GM23338 (cell line): ENCODE measurements around the gene WSCD1. TPM values are rescaled to one million over a fixed set of nuclear protein-coding genes. Genes with fewer than 3 reads are reported as not detected.

Source experiments
- ATAC-seq: fragments of 200-7000 bp; cut with Tn5 transposase; 3 replicates; pipeline ENCODE4 v1.9.1; 2020
- DNase-seq: peaks from one replicate; pipeline ENCODE4 v3.0.0-alpha.2; 2015; ENCODE audit warnings: low spot score
- H2AFZ ChIP-seq: fragments of 200-600 bp; sonication (generic); 2 replicates; pipeline ENCODE4 v1.8.0; 2016; ENCODE audit warnings: antibody characterized with exemption, mild to moderate bottlenecking, moderate library complexity
- H3F3A ChIP-seq: fragments of 200-600 bp; sonication (generic); replicated peaks from 2 replicates; pipeline ENCODE4 v1.8.0; 2017; ENCODE audit warnings: antibody characterized with exemption, mixed run types, low read depth
- H3K27ac ChIP-seq: fragments of 200-600 bp; sonication (generic); 2 replicates; pipeline ENCODE4 v1.6.1; 2016; ENCODE audit warnings: low read depth
- H3K27me3 ChIP-seq: fragments of 200-600 bp; sonication (generic); 2 replicates; pipeline ENCODE4 v1.8.0; 2016; ENCODE audit warnings: mild to moderate bottlenecking, mixed run types, moderate library complexity; ENCODE audit not compliant: insufficient read depth
- H3K36me3 ChIP-seq: fragments of 200-600 bp; sonication (generic); 2 replicates; pipeline ENCODE4 v1.8.0; 2016; ENCODE audit warnings: mild to moderate bottlenecking; ENCODE audit not compliant: insufficient read depth
- H3K4me1 ChIP-seq: fragments of 200-600 bp; sonication (generic); 2 replicates; pipeline ENCODE4 v1.8.0; 2016; ENCODE audit warnings: mild to moderate bottlenecking, moderate library complexity; ENCODE audit not compliant: insufficient read depth
- H3K4me2 ChIP-seq: fragments of 200-600 bp; sonication (generic); 2 replicates; pipeline ENCODE4 v1.7.1; 2017; ENCODE audit warnings: mixed run types
- H3K4me3 ChIP-seq: fragments of 200-600 bp; sonication (generic); 2 replicates; pipeline ENCODE4 v1.6.1; 2016; ENCODE audit warnings: mixed run types
- H3K79me2 ChIP-seq: fragments of 200-600 bp; sonication (generic); replicated peaks from 2 replicates; pipeline ENCODE4 v1.8.0; 2017; ENCODE audit warnings: mild to moderate bottlenecking; ENCODE audit not compliant: insufficient read depth
- H3K9me2 ChIP-seq: fragments of 200-600 bp; sonication (generic); 2 replicates; pipeline ENCODE4 v1.8.0; 2017; ENCODE audit not compliant: insufficient read depth
- H4K20me1 ChIP-seq: fragments of 200-600 bp; sonication (generic); replicated peaks from 2 replicates; pipeline ENCODE4 v1.8.0; 2017; ENCODE audit warnings: mild to moderate bottlenecking; ENCODE audit not compliant: insufficient read depth
- H3K27ac Mint-ChIP-seq: 2 replicates; pipeline ENCODE4 v1.8.0; 2020; ENCODE audit warnings: inconsistent platforms, mild to moderate bottlenecking, moderate library complexity, mixed read lengths
- H3K27me3 Mint-ChIP-seq: 3 replicates; pipeline ENCODE4 v1.8.0; 2022; ENCODE audit warnings: low read depth, mild to moderate bottlenecking, moderate library complexity, mixed read lengths, inconsistent platforms; ENCODE audit not compliant: insufficient read depth, poor library complexity
- H3K36me3 Mint-ChIP-seq: 3 replicates; pipeline ENCODE4 v1.8.0; 2021; ENCODE audit warnings: low read depth, mild to moderate bottlenecking, inconsistent platforms, moderate library complexity, mixed read lengths
- H3K4me1 Mint-ChIP-seq: 3 replicates; pipeline ENCODE4 v1.8.0; 2020; ENCODE audit warnings: mild to moderate bottlenecking, inconsistent platforms, mixed read lengths
- H3K4me3 Mint-ChIP-seq: 3 replicates; pipeline ENCODE4 v1.8.0; 2021; ENCODE audit warnings: moderate library complexity, mild to moderate bottlenecking, inconsistent platforms, mixed read lengths
- H3K9me3 Mint-ChIP-seq: 3 replicates; pipeline ENCODE4 v1.8.0; 2020; ENCODE audit warnings: moderate library complexity, mild to moderate bottlenecking, inconsistent platforms, mixed read lengths
- CREB1 ChIP-seq: fragments of 250-450 bp; sonication (Bioruptor Pico); IDR thresholded peaks from 2 replicates; pipeline ENCODE4 v1.5.0; 2020; ENCODE audit warnings: low read depth, mild to moderate bottlenecking, moderate library complexity
- EZH2 ChIP-seq: fragments of 200-600 bp; sonication (generic); IDR thresholded peaks from one replicate; pipeline ENCODE4 v1.8.0; 2017; ENCODE audit warnings: antibody characterized with exemption, mild to moderate bottlenecking, low read depth; ENCODE audit not compliant: unreplicated experiment
- EZH2phosphoT487 ChIP-seq: fragments of 200-600 bp; sonication (generic); IDR thresholded peaks from one replicate; pipeline ENCODE4 v1.8.1; 2018; ENCODE audit warnings: antibody characterized with exemption; ENCODE audit not compliant: unreplicated experiment
- JUNB ChIP-seq: IDR thresholded peaks from one replicate; pipeline ENCODE4 v1.6.1; 2016; ENCODE audit warnings: antibody characterized with exemption; ENCODE audit not compliant: unreplicated experiment
- NANOG ChIP-seq: IDR thresholded peaks from 2 replicates; pipeline ENCODE4 v1.6.1; 2016; ENCODE audit warnings: antibody characterized with exemption, borderline replicate concordance
- POLR2AphosphoS5 ChIP-seq: IDR thresholded peaks from 2 replicates; pipeline ENCODE4 v1.6.1; 2016; ENCODE audit warnings: antibody characterized with exemption, low read depth
- STAT1 ChIP-seq: IDR thresholded peaks from one replicate; pipeline ENCODE4 v1.6.1; 2016; ENCODE audit warnings: antibody characterized with exemption; ENCODE audit not compliant: unreplicated experiment
- ZNF114 ChIP-seq: fragments of 250-450 bp; sonication (Bioruptor Pico); IDR thresholded peaks from 2 replicates; pipeline ENCODE4 v1.5.0; 2020; ENCODE audit warnings: mild to moderate bottlenecking, moderate library complexity
- long read RNA-seq: library from polyadenylated mRNA; unstranded; transcript quantifications from one replicate; pipeline ENCODE4 v2.0.0, GENCODE V29; 2020; ENCODE audit not compliant: unreplicated experiment
- polyA plus RNA-seq: library from polyadenylated mRNA; unstranded; fragments of >200 nt; fragmentation: Nextera tagmentation; extraction: Ambion mirVana; gene quantifications from 2 replicates; pipeline ENCODE4 v1.2.1, GENCODE V29; 2016
- total RNA-seq: library from RNA; depleted of rRNA; stranded (reverse); fragments of >200 nt; shearing (Covaris generic); gene quantifications from 2 replicates; pipeline ENCODE4 v1.2.3, GENCODE V29; 2014; rRNA removed
- TF ChIP-seq, protein P1 (sequence below): IDR thresholded peaks from 2 replicates; pipeline ENCODE4 v1.6.1; 2016; ENCODE audit warnings: antibody characterized with exemption
- TF ChIP-seq, protein P2 (sequence below): IDR thresholded peaks from one replicate; pipeline ENCODE4 v1.6.1; 2018; ENCODE audit warnings: antibody characterized with exemption; ENCODE audit not compliant: unreplicated experiment
- TF ChIP-seq, protein P3 (sequence below), 2 experiments: fragments of 200-600 bp in 1 of 2; sonication (generic) in 1 of 2; conservative IDR thresholded peaks; 2 replicates each; pipeline versions ENCODE4 v1.5.1 to v1.6.1; 2016 to 2017; ENCODE audit warnings: antibody characterized with exemption in 2 of 2, low read depth in 2 of 2, mild to moderate bottlenecking in 2 of 2, moderate library complexity in 1 of 2
- TF ChIP-seq, protein P4 (sequence below): fragments of 250-450 bp; sonication (Bioruptor Pico); IDR thresholded peaks from 2 replicates; pipeline ENCODE4 v1.5.0; 2020; ENCODE audit warnings: mild to moderate bottlenecking, moderate library complexity

WSCD1 gene
- total RNA-seq: 35.8 and 38.9 TPM in 2 replicates
- polyA plus RNA-seq: 6.1 and 6.8 TPM in 2 replicates
- long read RNA-seq, full-length matches to known transcripts: 1 of 5 reads
- long read RNA-seq, partial matches to known transcripts: 0 of 5 reads
- long read RNA-seq, other reads (novel, unspliced or antisense): 4 of 5 reads

DNA sequence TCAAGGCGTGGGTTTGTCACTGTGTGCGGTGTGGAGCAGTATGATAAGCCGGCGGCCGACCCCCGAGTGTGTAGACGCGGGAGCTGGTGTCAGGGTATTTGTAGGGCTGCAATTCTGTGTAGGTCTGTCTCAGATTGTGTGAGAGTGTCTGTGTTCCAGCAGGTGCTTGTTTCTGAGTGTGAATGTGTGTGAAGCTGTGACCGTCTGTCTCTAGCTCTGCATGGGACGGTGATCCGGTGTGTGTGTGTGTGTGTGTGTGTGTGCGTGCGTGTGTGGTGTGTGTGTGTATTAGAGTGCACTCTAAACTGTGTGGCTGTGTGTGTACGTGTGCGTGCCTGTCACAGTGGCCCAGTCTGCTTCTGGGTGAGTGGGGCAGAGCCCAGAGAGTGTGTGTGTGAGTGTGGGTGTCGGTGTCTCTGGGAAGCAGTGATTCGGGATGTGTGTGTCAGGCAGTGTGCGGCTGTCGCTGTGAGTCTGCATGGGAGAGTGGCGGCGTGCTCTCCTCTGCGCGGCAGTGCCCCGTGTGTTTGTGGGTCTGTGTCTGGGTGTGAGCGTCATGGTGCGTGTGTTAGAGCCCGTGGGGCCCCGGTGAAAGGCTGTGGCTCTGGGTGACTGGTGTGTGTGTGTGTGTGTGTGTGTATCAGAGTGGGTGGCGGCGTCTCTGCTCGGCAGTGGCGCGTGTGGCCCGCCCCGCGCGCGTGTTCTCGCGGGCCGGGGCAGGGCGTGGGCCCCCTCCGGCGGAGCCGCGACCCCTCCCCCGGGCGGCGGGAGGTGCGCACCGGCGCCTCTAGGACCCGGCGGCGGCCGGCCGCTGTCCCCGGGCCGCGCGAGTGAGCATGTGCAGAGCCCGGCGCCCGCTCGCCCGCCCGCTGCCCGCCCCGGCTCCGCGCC lies at the start of gene WSCD1:
Gene WSCD1 (plus strand): TSS at position 841 of the 891 bp plus-strand sequence. CDS start 10,280 bp downstream, outside the sequence.
- Mint-ChIP-seq H3K4me1 (peaks cover 28% of the 10 kb centered on the region), H3K27me3 (peaks cover 22% of the 10 kb centered on the region), H3K36me3 (no peaks in the 10 kb centered on the region; the same call in 2 of the 3 replicates)
- TF ChIP-seq POLR2AphosphoS5 (no peak), JUNB (no peak), EZH2 (no peak), CREB1 (CRISPR knock-in tag) (no peak), EZH2phosphoT487 (no peak), ZNF114 (CRISPR knock-in tag) (no peak), STAT1 (no peak), NANOG (no peak)
- TF ChIP-seq, protein P1, sequence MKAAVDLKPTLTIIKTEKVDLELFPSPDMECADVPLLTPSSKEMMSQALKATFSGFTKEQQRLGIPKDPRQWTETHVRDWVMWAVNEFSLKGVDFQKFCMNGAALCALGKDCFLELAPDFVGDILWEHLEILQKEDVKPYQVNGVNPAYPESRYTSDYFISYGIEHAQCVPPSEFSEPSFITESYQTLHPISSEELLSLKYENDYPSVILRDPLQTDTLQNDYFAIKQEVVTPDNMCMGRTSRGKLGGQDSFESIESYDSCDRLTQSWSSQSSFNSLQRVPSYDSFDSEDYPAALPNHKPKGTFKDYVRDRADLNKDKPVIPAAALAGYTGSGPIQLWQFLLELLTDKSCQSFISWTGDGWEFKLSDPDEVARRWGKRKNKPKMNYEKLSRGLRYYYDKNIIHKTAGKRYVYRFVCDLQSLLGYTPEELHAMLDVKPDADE: no peak
- TF ChIP-seq, protein P2, sequence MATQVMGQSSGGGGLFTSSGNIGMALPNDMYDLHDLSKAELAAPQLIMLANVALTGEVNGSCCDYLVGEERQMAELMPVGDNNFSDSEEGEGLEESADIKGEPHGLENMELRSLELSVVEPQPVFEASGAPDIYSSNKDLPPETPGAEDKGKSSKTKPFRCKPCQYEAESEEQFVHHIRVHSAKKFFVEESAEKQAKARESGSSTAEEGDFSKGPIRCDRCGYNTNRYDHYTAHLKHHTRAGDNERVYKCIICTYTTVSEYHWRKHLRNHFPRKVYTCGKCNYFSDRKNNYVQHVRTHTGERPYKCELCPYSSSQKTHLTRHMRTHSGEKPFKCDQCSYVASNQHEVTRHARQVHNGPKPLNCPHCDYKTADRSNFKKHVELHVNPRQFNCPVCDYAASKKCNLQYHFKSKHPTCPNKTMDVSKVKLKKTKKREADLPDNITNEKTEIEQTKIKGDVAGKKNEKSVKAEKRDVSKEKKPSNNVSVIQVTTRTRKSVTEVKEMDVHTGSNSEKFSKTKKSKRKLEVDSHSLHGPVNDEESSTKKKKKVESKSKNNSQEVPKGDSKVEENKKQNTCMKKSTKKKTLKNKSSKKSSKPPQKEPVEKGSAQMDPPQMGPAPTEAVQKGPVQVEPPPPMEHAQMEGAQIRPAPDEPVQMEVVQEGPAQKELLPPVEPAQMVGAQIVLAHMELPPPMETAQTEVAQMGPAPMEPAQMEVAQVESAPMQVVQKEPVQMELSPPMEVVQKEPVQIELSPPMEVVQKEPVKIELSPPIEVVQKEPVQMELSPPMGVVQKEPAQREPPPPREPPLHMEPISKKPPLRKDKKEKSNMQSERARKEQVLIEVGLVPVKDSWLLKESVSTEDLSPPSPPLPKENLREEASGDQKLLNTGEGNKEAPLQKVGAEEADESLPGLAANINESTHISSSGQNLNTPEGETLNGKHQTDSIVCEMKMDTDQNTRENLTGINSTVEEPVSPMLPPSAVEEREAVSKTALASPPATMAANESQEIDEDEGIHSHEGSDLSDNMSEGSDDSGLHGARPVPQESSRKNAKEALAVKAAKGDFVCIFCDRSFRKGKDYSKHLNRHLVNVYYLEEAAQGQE: no peak
- TF ChIP-seq, protein P3, sequence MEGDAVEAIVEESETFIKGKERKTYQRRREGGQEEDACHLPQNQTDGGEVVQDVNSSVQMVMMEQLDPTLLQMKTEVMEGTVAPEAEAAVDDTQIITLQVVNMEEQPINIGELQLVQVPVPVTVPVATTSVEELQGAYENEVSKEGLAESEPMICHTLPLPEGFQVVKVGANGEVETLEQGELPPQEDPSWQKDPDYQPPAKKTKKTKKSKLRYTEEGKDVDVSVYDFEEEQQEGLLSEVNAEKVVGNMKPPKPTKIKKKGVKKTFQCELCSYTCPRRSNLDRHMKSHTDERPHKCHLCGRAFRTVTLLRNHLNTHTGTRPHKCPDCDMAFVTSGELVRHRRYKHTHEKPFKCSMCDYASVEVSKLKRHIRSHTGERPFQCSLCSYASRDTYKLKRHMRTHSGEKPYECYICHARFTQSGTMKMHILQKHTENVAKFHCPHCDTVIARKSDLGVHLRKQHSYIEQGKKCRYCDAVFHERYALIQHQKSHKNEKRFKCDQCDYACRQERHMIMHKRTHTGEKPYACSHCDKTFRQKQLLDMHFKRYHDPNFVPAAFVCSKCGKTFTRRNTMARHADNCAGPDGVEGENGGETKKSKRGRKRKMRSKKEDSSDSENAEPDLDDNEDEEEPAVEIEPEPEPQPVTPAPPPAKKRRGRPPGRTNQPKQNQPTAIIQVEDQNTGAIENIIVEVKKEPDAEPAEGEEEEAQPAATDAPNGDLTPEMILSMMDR (conservative IDR thresholded peaks at IDR 0.05; ENCODE audit: low read depth in 2 of 2): no peak
- TF ChIP-seq, protein P4, sequence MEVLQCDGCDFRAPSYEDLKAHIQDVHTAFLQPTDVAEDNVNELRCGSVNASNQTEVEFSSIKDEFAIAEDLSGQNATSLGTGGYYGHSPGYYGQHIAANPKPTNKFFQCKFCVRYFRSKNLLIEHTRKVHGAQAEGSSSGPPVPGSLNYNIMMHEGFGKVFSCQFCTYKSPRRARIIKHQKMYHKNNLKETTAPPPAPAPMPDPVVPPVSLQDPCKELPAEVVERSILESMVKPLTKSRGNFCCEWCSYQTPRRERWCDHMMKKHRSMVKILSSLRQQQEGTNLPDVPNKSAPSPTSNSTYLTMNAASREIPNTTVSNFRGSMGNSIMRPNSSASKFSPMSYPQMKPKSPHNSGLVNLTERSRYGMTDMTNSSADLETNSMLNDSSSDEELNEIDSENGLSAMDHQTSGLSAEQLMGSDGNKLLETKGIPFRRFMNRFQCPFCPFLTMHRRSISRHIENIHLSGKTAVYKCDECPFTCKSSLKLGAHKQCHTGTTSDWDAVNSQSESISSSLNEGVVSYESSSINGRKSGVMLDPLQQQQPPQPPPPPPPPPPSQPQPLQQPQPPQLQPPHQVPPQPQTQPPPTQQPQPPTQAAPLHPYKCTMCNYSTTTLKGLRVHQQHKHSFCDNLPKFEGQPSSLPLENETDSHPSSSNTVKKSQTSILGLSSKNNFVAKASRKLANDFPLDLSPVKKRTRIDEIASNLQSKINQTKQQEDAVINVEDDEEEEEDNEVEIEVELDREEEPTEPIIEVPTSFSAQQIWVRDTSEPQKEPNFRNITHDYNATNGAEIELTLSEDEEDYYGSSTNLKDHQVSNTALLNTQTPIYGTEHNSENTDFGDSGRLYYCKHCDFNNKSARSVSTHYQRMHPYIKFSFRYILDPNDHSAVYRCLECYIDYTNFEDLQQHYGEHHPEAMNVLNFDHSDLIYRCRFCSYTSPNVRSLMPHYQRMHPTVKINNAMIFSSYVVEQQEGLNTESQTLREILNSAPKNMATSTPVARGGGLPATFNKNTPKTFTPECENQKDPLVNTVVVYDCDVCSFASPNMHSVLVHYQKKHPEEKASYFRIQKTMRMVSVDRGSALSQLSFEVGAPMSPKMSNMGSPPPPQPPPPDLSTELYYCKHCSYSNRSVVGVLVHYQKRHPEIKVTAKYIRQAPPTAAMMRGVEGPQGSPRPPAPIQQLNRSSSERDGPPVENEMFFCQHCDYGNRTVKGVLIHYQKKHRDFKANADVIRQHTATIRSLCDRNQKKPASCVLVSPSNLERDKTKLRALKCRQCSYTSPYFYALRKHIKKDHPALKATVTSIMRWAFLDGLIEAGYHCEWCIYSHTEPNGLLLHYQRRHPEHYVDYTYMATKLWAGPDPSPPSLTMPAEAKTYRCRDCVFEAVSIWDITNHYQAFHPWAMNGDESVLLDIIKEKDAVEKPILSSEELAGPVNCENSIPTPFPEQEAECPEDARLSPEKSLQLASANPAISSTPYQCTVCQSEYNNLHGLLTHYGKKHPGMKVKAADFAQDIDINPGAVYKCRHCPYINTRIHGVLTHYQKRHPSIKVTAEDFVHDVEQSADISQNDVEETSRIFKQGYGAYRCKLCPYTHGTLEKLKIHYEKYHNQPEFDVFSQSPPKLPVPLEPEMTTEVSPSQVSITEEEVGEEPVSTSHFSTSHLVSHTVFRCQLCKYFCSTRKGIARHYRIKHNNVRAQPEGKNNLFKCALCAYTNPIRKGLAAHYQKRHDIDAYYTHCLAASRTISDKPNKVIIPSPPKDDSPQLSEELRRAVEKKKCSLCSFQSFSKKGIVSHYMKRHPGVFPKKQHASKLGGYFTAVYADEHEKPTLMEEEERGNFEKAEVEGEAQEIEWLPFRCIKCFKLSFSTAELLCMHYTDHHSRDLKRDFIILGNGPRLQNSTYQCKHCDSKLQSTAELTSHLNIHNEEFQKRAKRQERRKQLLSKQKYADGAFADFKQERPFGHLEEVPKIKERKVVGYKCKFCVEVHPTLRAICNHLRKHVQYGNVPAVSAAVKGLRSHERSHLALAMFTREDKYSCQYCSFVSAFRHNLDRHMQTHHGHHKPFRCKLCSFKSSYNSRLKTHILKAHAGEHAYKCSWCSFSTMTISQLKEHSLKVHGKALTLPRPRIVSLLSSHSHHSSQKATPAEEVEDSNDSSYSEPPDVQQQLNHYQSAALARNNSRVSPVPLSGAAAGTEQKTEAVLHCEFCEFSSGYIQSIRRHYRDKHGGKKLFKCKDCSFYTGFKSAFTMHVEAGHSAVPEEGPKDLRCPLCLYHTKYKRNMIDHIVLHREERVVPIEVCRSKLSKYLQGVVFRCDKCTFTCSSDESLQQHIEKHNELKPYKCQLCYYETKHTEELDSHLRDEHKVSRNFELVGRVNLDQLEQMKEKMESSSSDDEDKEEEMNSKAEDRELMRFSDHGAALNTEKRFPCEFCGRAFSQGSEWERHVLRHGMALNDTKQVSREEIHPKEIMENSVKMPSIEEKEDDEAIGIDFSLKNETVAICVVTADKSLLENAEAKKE (CRISPR knock-in tag): no peak

More for the DNA sequence above, at the start of gene WSCD1:
- no peaks in the 10 kb centered on the region; the same call in 1 of the 2 replicates for H3K4me1 ChIP-seq
- no peaks in the 10 kb centered on the region for H3F3A ChIP-seq
- H3K27me3 ChIP-seq: peaks cover 26% of the 10 kb centered on the region
- no peaks in the 10 kb centered on the region for H3K36me3 ChIP-seq
- Mint-ChIP-seq H3K27ac (no peak within 1 kb of the TSS), H3K9me3 (peaks cover 2% of the 10 kb centered on the region; the same call in 2 of the 3 replicates), H3K4me3 (peak within 1 kb of the TSS; percentile 86)
- H4K20me1 ChIP-seq: no peaks in the 10 kb centered on the region; the same call in 1 of the 2 replicates
- DNase-seq (peak; percentile 60), ATAC-seq (peak; percentile 21)
- H2AFZ ChIP-seq: peak within 1 kb of the TSS; percentile 91; the same call in 1 of the 2 replicates
- H3K27ac ChIP-seq: no peak within 1 kb of the TSS
- peak within 1 kb of the TSS; percentile 86 for H3K4me3 ChIP-seq
- H3K4me2 ChIP-seq: peak within 1 kb of the TSS; percentile 95
- H3K79me2 ChIP-seq: peaks cover 20% of the 10 kb centered on the region; the same call in 1 of the 2 replicates
- H3K9me2 ChIP-seq: no peaks in the 10 kb centered on the region
